HEK293T (cell line): ENCODE results near the gene EVA1A.

ENCODE experiments used
- ARNT ChIP-seq: fragments of 450-650 bp; IDR thresholded peaks from 2 replicates; pipeline ENCODE4 v1.6.1; 2017; ENCODE audit warnings: mild to moderate bottlenecking
- FOXA1 ChIP-seq: fragments of 450-650 bp; IDR thresholded peaks from 2 replicates; pipeline ENCODE4 v1.6.1; 2016; ENCODE audit warnings: mild to moderate bottlenecking
- FOXK2 ChIP-seq: fragments of 450-650 bp; IDR thresholded peaks from 2 replicates; pipeline ENCODE4 v1.6.1; 2016; ENCODE audit warnings: mild to moderate bottlenecking
- FOXM1 ChIP-seq: fragments of 450-650 bp; IDR thresholded peaks from 2 replicates; pipeline ENCODE4 v1.6.1; 2017; ENCODE audit warnings: mild to moderate bottlenecking, borderline replicate concordance
- L3MBTL2 ChIP-seq: fragments of 450-650 bp; conservative IDR thresholded peaks from 2 replicates; pipeline ENCODE4 v1.6.1; 2016; ENCODE audit warnings: mild to moderate bottlenecking
- SP1 ChIP-seq: fragments of 450-650 bp; IDR thresholded peaks from 2 replicates; pipeline ENCODE4 v1.6.1; 2017

DNA sequence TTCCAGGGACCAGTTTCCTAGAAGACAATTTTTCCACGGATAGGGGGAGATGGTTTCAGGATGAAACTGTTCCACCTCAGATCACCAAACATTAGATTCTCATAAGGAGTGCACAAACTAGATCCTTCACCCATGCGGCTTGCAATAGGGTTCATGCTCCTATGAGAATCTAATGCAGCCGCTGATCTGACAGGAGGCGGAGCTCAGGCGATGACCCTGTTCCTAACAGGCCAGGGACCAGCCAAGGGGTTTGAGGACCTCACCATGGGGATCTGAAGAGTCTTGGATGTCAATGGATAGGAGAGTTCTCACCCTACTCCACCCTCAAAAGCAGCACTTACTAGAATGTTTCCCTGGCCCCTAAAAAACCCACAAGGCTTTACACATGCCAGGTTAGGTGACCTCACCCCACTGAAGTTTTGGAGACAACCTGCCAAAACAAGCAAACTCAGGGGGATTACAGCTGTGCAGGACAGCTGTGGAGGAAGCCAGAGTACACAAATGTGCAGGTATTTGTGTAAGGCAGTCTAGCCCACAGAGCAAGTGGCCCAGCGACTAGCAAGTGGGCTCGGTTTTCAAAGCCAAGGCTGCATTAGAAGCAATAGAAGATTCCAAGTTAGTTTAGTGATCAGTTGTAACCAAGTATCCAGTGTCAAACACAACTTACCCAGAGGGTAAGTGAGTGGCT lies 3.9 kb downstream of the EVA1A start:
- TF ChIP-seq L3MBTL2 = no peak
- TF ChIP-seq FOXA1 = no peak
- no peak for TF ChIP-seq ARNT
- no peak for TF ChIP-seq SP1
- no peak for TF ChIP-seq FOXM1
- no peak for TF ChIP-seq FOXK2
